Measurements from ENCODE around the gene CRYGS.
A peak's percentile ranks its signal among the peaks of the same experiment; 100 is the strongest.

CRYGS gene

GRCh38 chr3:186551387-186551786 is 7.2 kb upstream of the CRYGS start:
- Histone ChIP-seq H3K4me3 (ENCODE audit: low read depth, low read length) (no peak overlapping the region), H3K27me3 (ENCODE audit: control insufficient read depth, insufficient read depth, low read length) (no peaks in the 10 kb centered on the region), H3K9ac (no peak overlapping the region), H3K9me3 (ENCODE audit: control insufficient read depth, low read length) (no peaks in the 10 kb centered on the region), H2AFZ (no peak overlapping the region), H3K79me2 (no peaks in the 10 kb centered on the region), H3K4me1 (no peaks in the 10 kb centered on the region), H3K4me2 (ENCODE audit: low read length) (no peak overlapping the region), H3K36me3 (ENCODE audit: control insufficient read depth, insufficient read depth, low read length) (no peaks in the 10 kb centered on the region), H3K27ac (no peak overlapping the region)
- TF ChIP-seq CTCF (IDR thresholded peaks at IDR 0.05): no peak

- TF ChIP-seq CTCF (IDR thresholded peaks at IDR 0.05): no peak
- Histone ChIP-seq H3K79me2 (no peaks in the 10 kb centered on the region), H3K4me2 (ENCODE audit: low read length) (no peak overlapping the region), H2AFZ (no peak overlapping the region), H3K36me3 (ENCODE audit: control insufficient read depth, insufficient read depth, low read length) (no peaks in the 10 kb centered on the region), H3K4me1 (no peaks in the 10 kb centered on the region), H3K27ac (no peak overlapping the region), H3K4me3 (ENCODE audit: low read depth, low read length) (no peak overlapping the region), H3K27me3 (ENCODE audit: control insufficient read depth, insufficient read depth, low read length) (no peaks in the 10 kb centered on the region), H3K9ac (no peak overlapping the region), H3K9me3 (ENCODE audit: control insufficient read depth, low read length) (no peaks in the 10 kb centered on the region)
Observed at GRCh38 chr3:186549497-186549896, 5.3 kb upstream of the CRYGS start.

GRCh38 chr3:186540835-186541226 is 3.3 kb downstream of the CRYGS start:
- no peak overlapping the region for H3K4me3 ChIP-seq (ENCODE audit: low read depth, low read length)
- H3K79me2 ChIP-seq: no peaks in the 10 kb centered on the region
- H3K4me1 ChIP-seq: peaks cover 14% of the 10 kb centered on the region
- no peak overlapping the region for H3K9ac ChIP-seq
- no peaks in the 10 kb centered on the region for H3K9me3 ChIP-seq (ENCODE audit: control insufficient read depth, low read length)
- no peaks in the 10 kb centered on the region for H3K36me3 ChIP-seq (ENCODE audit: control insufficient read depth, insufficient read depth, low read length)
- no peak overlapping the region for H2AFZ ChIP-seq
- H3K4me2 ChIP-seq (ENCODE audit: low read length): no peak overlapping the region
- H3K27ac ChIP-seq: no peak overlapping the region
- no peak for TF ChIP-seq CTCF (IDR thresholded peaks at IDR 0.05)
- H3K27me3 ChIP-seq (ENCODE audit: control insufficient read depth, insufficient read depth, low read length): no peaks in the 10 kb centered on the region

GRCh38 chr3:186540221-186540834 is 3.9 kb downstream of the CRYGS start:
- no peak overlapping the region for H3K27ac ChIP-seq
- peaks cover 17% of the 10 kb centered on the region for H3K4me1 ChIP-seq
- H3K4me3 ChIP-seq (ENCODE audit: low read depth, low read length): peak overlapping the region; percentile 11
- no peak overlapping the region for H2AFZ ChIP-seq
- no peaks in the 10 kb centered on the region for H3K9me3 ChIP-seq (ENCODE audit: control insufficient read depth, low read length)
- H3K36me3 ChIP-seq (ENCODE audit: control insufficient read depth, insufficient read depth, low read length): no peaks in the 10 kb centered on the region
- no peak overlapping the region for H3K9ac ChIP-seq
- H3K79me2 ChIP-seq: no peaks in the 10 kb centered on the region
- TF ChIP-seq CTCF (IDR thresholded peaks at IDR 0.05): peak; percentile 91
- peak overlapping the region; percentile 42 for H3K4me2 ChIP-seq (ENCODE audit: low read length)
- H3K27me3 ChIP-seq (ENCODE audit: control insufficient read depth, insufficient read depth, low read length): no peaks in the 10 kb centered on the region

GRCh38 chr3:186538779-186539178 is 5.4 kb downstream of the CRYGS start:
- Histone ChIP-seq H3K4me1 (peaks cover 20% of the 10 kb centered on the region), H3K9me3 (ENCODE audit: control insufficient read depth, low read length) (no peaks in the 10 kb centered on the region), H3K79me2 (no peaks in the 10 kb centered on the region), H3K9ac (no peak overlapping the region), H3K36me3 (ENCODE audit: control insufficient read depth, insufficient read depth, low read length) (no peaks in the 10 kb centered on the region), H3K4me3 (ENCODE audit: low read depth, low read length) (no peak overlapping the region), H3K27ac (no peak overlapping the region), H2AFZ (no peak overlapping the region), H3K27me3 (ENCODE audit: control insufficient read depth, insufficient read depth, low read length) (no peaks in the 10 kb centered on the region), H3K4me2 (ENCODE audit: low read length) (no peak overlapping the region)
- no peak for TF ChIP-seq CTCF (IDR thresholded peaks at IDR 0.05)

Measured in parathyroid adenoma (tissue), 2 donors.